ENCODE results near the gene ACOXL.

- no peak for TF ChIP-seq POLR2A (IDR thresholded peaks at IDR 0.05)
- TF ChIP-seq CTCF (IDR thresholded peaks at IDR 0.05): no peak
Observed at GRCh38 chr2:110885256-110885655, 152.9 kb downstream of the ACOXL start.
